T47D (cell line): ENCODE data around the gene GRM6.

ENCODE experiments used
- DNase-seq, 2 experiments: peaks; one replicate each; pipeline versions ENCODE4 v3.0.0 to v3.0.0-alpha.2; 2011 to 2012; ENCODE audit warnings: low read depth in 1 of 2, low spot score in 1 of 2
- JUND ChIP-seq: IDR thresholded peaks from 2 replicates; pipeline ENCODE4 v1.6.1; 2012; ENCODE audit warnings: low read depth
- in situ Hi-C: cut with HindIII; loops from 2 replicates; pipeline ENCODE4 v1.10.0; 2016; ENCODE audit warnings: low sequenced_read_pairs, low pct_unique_long_range_greater_than_20kb

The GRM6 gene

DNA sequence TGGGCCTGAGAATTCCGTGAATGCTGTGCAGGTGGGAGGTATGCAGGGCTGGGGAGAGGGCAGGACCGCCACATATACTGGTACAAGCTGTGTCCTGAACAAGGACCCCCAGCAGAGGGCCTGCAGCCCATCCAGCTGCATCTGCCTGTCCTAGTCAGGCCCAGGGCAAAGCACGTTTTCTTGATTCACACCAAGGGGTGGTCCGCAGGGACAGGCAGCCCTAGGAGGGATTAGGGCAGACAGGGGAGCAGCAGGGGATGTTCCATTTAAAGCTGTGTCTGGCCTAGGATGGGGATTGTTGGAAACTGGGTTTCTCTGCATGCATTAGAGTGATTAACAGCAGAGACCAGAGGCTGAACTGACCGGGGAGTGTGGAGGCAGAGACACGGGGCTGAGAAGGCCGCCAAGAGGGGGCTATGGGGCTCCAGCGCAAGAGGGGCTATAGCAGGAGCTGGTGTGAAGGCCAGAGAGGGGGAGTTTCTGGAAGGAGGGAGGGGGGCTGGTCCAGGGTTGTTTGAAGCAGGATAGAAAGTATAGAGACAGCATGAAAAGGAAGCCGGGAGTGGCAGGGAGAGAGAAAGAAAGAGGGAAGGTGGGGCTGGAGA is 2.7 kb downstream of the GRM6 start:
- no peak for DNase-seq
- TF ChIP-seq JUND = no peak
- in situ Hi-C loops = no loop called here

- DNase-seq = no peak
- in situ Hi-C loops = no loop called here
- no peak for TF ChIP-seq JUND
Observed at GRCh38 chr5:178991190-178992145, 3.7 kb downstream of the GRM6 start.

GRCh38 chr5:178990491-178990890 is 4.6 kb downstream of the GRM6 start:
- no peak for DNase-seq
- in situ Hi-C loops = no loop called here
- no peak for TF ChIP-seq JUND

DNA sequence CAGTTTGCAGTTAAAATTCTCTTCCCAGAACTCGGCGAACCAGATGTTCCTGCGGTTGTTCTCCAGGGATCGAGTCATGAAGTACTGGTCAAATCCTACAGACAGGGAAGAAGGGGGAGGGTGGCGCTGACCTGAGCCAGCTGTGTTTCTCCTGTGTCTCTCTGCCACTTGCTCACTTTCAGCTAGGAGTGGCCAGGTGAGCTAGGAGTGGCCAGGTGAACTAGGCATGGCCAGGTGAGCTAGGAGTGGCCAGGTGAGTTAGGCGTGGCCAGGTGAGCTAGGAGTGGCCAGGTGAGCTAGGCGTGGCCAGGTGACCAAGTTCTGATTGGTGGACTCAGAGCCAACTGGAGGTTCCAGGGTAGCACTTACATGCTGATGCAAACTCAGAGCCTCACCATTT is 5.8 kb downstream of the GRM6 start:
- peak in 1 of 2 experiments; percentile 80 for DNase-seq
- TF ChIP-seq JUND = no peak
- in situ Hi-C loops = no loop called here

DNA sequence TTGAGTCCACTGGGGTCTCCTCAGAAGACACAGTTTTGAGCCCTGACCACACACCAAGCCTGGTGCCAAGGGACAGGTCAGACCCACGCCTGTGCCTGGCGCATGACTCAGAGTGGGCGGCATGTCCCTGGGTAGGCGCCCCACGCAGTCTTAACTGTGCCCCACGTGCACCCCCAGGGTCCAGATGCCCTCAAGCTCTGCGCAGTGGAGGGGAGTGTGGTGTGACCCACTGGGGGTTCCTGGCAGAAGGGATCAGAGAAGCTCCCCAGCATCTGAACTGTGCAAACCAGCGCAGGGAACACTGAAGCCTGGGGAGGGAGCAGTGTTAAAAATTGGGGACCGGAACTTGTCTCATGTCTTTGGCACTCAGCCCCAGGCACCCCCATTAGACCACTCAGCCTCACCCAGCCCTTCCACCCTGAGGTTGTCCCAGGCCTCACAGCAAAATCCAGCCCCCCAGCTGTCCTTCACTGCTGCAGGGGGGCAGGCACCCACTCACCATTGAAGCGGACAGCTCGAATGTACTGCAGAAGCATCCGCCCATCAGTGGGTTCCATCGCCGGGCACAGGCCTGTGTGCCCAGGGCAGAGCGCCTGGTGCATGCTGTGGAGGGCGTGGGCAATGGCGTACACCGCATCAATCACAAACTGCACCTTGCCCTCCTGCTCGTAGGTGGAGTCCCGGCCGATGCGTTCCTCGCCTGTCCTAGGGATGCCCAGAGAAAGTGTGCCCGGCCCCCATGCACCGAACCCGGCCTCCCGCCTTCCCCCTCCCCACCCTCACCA is 6.5 kb downstream of the GRM6 start:
- in situ Hi-C loops = no loop called here
- no peak for TF ChIP-seq JUND
- DNase-seq = no peak

- no peak for TF ChIP-seq JUND
- in situ Hi-C loops = no loop called here
- no peak for DNase-seq
Observed at GRCh38 chr5:178986326-178986960, 8.7 kb downstream of the GRM6 start.

- no peak for DNase-seq
- in situ Hi-C loops = no loop called here
- TF ChIP-seq JUND = no peak
Observed at GRCh38 chr5:178984145-178985072, 10.7 kb downstream of the GRM6 start.

GRCh38 chr5:178983728-178984127 is 11.4 kb downstream of the GRM6 start:
- TF ChIP-seq JUND = no peak
- in situ Hi-C loops = no loop called here

DNA sequence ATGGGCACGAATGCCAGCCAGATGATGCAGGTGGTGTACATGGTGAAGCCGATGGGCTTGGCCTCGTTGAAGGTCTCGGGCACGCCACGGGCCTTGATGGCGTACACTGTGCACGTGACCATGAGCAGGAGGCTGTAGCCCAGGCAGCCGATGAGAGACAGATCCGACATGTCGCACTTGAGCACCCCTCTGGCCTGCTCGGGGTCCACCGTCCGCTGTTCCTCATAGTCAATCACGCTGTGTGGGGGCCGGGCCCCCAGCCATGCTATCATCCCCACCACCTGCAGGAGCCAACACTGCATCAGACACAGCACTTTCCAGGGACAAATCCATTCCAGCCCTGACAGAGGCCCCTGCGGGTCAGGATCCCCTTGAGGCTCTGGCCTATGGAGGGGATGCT is 12.2 kb downstream of the GRM6 start:
- in situ Hi-C loops = no loop called here
- no peak for TF ChIP-seq JUND
- DNase-seq = no peak

More at GRCh38 chr5:178983728-178984127, 11.4 kb downstream of the GRM6 start:
- DNase-seq = no peak

- TF ChIP-seq JUND = no peak
- DNase-seq = no peak
- in situ Hi-C loops = no loop called here
Observed at GRCh38 chr5:178981381-178981780, 13.7 kb downstream of the GRM6 start.

- in situ Hi-C loops = no loop called here
- DNase-seq = no peak
- TF ChIP-seq JUND = no peak
Observed at GRCh38 chr5:178965465-178966055, 29.6 kb downstream of the GRM6 start.
